GM18505 (cell line): ENCODE results near the gene OR1A1.
"Not testable (repeated sequence)": the region's sequence is repeated elsewhere in the genome, so short reads cannot be mapped to it uniquely, and the experiment has no call there.

ENCODE experiments used
- ATAC-seq: cut with Tn5 transposase; IDR thresholded peaks from one replicate; pipeline ENCODE4 v1.9.1; 2021; ENCODE audit not compliant: unreplicated experiment
- POLR2A ChIP-seq: IDR thresholded peaks from 4 replicates; pipeline ENCODE4 v1.6.1; 2011; ENCODE audit warnings: borderline replicate concordance; ENCODE audit not compliant: insufficient read depth, insufficient read length; ENCODE audit errors: extremely low read depth

OR1A1 gene, protein sequence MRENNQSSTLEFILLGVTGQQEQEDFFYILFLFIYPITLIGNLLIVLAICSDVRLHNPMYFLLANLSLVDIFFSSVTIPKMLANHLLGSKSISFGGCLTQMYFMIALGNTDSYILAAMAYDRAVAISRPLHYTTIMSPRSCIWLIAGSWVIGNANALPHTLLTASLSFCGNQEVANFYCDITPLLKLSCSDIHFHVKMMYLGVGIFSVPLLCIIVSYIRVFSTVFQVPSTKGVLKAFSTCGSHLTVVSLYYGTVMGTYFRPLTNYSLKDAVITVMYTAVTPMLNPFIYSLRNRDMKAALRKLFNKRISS

DNA sequence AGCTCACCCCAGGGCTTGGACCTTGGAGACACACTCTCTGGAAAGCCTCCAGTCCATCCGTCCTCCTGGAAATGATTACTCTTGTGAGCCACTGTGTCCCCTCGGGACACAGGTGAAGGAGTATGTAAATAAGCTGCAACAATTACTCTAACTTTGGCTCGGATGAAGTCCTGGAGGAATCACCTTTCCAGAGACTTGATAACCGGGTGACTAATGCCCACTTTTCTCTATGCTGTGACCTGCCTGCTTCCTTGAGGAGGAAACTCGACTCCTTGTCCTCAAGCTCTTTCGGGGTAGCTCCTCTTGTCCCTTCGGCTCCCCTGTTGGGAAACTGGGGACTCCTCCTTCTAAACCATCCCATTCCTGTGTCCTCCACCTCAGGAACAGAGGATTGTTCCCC is at the start of gene OR1A1:
Gene OR1A1 (plus strand): TSS at position 301 of the 400 bp plus-strand sequence. CDS start 7,954 bp downstream, outside the sequence.
- no peak for ATAC-seq

DNA sequence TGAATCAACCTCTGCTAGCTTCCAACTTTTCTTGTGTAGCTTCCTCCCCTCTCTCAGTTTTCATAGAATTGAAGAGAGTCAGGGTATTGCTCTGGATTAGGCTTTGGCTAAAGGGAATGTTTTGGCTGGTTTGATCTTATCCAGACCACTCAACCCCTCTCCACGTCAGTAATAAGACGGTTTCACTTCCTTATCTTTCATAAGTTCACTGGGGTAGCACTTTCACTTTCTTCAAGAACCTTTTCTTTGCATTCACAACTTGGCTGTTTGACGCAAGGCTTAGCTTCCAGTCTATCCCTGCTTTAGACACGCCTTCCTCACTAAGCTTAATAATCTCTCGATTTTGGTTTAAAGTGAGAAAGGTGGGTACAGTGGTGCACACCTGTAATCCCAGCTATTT is 39.9 kb upstream of the OR1A1 start:
- no peak for TF ChIP-seq POLR2A
- ATAC-seq, result no peak

More for the DNA sequence above, at the start of gene OR1A1:
- TF ChIP-seq POLR2A, result no peak

DNA sequence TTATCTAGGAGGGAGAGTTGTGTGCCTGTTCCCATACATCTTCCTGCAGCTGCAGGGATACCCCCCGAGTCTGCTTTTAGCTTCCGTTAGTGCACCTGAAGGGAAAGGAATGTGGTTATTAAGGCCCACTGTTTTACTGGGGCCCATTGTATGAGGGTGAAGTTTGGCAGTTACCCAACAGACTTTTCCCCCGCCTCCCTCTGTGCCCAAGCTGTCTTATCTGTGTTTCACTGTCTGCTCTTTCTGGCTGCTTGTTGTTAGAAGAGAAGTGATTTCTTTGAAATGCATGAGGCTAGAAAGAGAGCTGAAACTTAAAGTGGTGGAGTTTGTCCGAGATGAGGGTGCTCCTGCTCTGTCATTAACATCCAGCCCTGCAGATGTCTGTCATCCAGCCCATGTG is 17.5 kb upstream of the OR1A1 start:
- no peak for TF ChIP-seq POLR2A
- no peak for ATAC-seq

DNA sequence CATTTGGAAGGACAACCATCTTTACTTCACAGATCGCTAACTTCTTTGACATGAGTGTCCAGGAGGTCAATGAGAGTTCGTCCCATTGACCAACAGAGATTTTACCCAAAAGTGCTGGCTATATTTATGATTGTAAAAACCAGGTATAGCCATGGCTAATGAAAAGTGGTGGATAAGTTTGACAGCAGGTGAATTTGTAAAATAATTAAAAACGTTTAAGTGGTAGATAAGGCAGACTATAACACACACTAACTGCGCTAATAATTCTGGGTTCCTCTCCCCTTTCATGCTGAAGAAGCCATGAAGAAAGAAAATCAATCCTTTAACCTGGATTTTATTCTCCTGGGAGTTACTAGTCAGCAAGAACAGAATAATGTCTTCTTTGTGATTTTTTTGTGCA is 10.2 kb upstream of the OR1A1 start, which contains the start of gene OR1A2:
Gene OR1A2 (plus strand): TSS at position 301 of the 400 bp plus-strand sequence. CDS start 0 bp downstream, at position 301.
- no peak for TF ChIP-seq POLR2A
- ATAC-seq, result no peak

DNA sequence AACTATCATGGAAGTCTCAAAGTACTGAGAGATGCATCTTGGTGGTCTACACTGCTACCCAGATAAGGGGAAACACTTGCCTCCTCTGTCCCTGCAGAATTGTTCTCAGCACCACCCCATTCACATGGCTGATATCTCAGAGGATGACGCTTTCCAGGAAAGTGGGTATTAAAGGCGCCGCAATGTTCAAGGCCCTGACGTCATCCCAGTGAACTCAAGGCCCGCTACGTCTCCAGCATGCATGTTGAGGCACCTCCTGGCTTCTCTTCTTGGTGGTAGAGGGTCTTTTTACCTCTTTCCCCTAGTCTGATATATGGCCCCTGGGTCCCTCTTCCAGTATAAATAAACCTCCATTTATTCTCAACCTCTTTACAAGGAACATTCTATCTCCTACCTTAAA is 1.0 kb downstream of the OR1A1 start:
- no peak for TF ChIP-seq POLR2A

DNA sequence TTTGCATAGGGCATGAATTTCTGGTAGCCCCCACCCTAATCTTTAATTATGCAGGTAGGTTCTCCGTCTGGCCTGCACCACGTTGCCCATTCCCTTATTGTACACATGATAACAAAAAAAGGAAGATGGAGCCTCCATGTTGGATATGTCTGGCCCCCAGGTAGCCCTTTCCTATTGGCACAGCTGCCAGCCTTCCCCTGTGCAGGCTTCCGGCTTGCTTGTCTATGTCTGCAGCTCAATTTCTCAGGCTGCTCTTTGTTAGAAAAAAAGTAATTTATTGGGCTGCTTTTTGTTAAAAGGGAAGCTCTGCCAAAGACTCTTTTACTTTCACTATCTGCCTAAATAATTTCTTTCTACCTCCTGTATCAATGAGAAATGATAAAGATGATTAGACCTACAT is 5.5 kb downstream of the OR1A1 start:
- TF ChIP-seq POLR2A, result no peak
- no peak for ATAC-seq

More for the DNA sequence above, 1.0 kb downstream of the OR1A1 start:
- ATAC-seq, result no peak

DNA sequence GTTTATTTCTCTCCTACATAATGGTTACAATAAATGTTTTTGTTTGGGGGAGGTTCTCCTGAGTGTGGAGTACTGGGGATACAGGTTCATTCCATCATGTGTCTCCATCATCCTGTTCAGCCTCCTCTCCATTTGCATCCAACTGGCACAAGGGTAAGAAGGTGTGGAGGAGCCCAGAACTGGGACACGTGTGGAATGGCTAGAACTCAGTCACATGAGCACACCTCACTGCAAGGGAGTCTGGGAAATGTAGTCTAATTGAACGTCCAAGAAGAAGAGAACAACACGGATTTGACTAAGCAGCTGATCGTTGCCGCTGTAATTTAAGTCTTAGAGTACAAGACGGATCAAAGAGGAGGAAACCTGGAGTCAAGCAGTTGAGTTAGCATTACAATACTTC is 6.1 kb downstream of the OR1A1 start:
- no peak for ATAC-seq
- TF ChIP-seq POLR2A, result no peak

DNA sequence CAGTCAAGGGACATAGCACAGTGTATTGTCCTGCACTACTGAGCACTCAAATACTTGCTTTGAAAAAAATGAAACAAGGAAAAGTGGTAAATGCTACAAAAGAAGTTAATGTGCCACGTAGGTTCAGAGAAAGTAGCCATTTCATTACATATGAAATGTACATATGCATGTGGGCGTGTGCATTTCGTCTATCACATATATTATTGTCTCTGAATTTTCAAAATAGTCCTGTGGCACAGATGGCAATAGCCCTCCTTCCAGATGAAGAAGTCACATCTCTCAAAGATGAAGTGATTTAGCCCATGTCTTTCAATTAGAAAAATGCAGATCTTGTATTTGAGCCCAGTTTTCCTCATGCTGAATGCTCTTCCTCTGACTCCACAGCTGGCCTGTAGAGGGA is 12.5 kb downstream of the OR1A1 start:
- not testable (repeated sequence) for ATAC-seq

DNA sequence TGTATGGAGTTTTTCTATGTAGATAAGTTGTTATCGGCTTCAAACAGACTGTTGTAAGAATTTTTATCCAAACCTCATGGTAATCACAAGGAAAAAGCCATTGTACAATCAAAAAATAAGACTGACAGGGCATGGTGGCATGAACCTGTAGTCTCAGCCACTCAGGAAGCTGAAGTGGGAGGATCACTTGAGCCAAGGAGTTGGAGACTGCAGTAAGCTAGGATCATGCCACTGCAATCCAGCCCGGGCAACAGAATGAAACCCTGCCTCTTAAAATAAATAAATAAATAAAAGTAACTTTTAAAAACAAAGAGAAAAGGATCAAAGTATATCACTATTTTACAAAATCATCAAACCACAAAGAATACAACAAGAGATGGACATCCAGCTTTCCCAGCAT is 14.4 kb downstream of the OR1A1 start:
- TF ChIP-seq POLR2A, result no peak
- ATAC-seq, result no peak

DNA sequence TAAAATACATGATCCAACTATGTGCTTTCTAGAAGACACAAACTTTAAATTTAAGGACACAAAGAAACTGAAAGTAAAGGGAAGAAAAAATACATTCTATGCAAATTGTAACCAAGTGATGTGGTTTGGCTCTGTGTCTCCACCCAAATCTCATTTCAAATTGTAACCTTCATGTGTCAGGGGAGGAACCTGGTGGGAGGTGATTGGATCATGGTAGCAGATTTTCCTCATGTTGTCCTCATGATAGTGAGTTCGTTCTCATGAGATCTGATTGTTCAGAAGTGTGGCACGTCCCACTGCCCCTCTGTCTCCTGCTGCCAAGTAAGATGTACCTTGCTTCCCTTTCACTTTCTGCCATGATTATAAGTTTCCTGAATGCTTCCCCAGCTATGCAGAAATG is 15.0 kb downstream of the OR1A1 start:
- ATAC-seq, result no peak
- no peak for TF ChIP-seq POLR2A

DNA sequence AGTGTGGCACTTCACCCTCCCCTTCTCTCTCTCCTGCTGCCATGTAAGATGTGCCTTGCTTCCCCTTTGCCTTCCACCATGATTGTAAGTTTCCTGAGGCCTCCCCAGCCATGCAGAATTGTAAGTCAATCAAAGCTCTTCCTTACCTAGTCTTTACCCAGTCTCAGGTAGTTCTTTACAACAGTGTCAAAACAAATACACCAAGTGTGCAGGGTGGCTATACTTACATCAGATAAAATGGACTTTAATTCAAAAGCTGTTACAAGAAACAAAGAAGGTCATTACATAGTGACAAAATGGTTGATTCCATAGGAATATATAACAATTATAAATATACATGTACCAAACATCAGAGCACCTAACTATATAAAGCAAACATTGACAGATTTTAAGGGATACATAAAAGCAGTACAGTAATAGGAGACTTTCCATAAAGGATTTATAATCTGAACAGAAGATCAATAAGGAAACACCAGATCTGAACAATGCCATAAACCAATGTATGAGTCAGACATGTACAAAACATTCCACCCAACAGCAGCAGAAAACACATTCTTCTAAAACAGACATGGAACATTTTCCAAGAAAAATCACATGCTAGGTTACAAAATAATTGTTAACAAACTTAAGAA is 17.4 kb downstream of the OR1A1 start:
- ATAC-seq, result not testable (repeated sequence)

DNA sequence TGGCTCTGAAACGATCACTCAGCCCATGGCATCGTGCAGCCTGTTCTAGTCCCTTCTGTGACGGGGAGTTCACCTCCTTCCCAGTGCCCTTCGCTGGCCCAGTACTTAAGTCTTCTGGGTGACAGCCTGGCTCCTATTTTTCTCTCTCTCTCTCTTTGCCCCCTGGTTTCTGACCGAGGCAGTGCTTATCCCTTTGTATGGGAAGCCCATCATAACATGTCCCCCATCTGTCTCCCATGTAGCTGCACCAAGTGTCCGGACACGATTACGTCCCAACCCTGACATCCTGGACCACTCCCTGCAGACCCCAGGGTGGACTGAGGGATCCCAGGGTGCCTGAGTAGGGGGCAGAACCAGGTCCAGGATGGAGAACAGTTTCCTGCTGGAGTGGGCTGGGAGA is 24.8 kb downstream of the OR1A1 start:
- ATAC-seq, result not testable (repeated sequence)

DNA sequence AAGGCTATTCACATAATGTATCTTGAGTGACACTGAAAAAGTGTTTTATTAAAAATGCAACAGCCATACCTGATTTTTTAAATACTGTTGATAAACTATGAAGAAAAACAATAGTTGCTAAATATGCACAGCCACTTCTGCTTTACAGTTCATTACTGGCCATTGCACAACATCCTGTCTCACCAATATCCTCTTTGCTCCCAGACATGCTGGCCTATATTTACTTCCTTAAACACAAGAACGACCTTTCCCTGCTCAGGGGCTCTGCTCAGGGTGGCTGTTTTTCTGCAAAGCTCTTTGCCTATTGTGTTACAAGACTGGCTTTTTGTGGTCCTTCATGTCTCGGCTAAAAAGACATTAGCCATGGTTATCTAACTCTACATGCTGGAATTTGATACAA is 31.2 kb downstream of the OR1A1 start:
- ATAC-seq, result not testable (repeated sequence)

DNA sequence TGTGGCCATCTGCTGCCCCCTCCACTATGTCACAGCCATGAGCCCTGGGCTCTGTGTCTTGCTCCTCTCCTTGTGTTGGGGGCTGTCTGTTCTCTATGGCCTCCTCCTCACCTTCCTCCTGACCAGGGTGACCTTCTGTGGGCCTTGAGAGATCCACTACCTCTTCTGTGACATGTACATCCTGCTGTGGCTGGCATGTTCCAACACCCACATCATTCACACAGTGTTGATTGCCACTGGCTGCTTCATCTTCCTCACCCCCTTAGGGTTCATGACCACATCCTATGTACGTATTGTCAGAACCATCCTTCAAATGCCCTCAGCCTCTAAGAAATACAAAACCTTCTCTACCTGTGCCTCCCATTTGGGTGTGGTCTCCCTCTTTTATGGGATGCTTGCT is 33.6 kb downstream of the OR1A1 start:
- ATAC-seq, result not testable (repeated sequence)

DNA sequence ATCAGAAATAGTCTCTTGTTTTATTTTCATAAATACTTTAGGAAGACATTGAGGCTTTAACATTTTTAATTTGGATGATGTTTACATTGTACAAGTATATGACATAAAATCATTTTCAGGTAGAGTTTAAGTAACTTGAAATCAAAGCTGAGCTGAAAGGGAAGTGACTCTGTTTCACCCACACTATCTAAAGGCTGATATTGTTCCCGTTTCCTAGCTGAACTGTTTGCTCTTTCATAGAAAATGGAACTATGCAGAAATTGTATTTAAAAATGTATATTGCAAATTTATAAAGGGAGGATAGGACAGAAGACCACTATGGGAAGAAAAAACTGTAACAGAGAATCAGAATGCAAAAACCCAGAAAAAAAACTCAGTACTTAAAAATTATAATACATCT is 37.4 kb downstream of the OR1A1 start:
- ATAC-seq, result not testable (repeated sequence)

DNA sequence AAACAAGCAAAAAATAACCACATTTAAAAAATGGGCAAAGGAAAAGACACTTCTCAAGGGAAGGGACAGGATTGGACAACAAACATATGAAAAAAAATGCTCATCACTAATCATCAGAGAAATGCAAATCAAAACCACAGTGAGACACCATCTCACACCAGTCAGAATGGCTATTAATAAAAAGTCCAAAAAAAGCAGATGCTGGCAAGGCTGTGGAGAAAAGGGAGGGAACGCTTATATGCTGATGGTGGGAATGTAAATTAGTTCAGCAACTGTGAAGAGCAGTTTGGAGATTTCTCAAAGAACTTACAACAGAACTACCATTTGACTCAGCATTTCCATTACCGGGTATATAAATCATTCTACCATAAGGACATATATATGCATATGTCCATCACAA is 41.5 kb downstream of the OR1A1 start:
- not testable (repeated sequence) for ATAC-seq
